ENCODE results near the gene REXO4. TPM values are rescaled to one million over a fixed set of nuclear protein-coding genes. Genes with fewer than 3 reads are reported as not detected.

The REXO4 gene
- total and polyA plus RNA-seq, 4 donors = 7.4 to 12.1 (median 9.1) TPM

GRCh38 chr9:133461975-133462374, 44.2 kb upstream of the REXO4 start:
- H3K4me1 ChIP-seq (ENCODE audit: control insufficient read depth in 4 of 4, insufficient read depth in 4 of 4, low read length in 3 of 4) = peaks cover 7 to 29% (median 21%) of the 10 kb centered on the region in 4 donors

More at GRCh38 chr9:133461975-133462374, 44.2 kb upstream of the REXO4 start:
- no peaks in the 10 kb centered on the region for H3K9me3 ChIP-seq (ENCODE audit: control insufficient read depth in 4 of 4, low read length in 3 of 4)
- H3K27me3 ChIP-seq (ENCODE audit: control insufficient read depth in 4 of 4, insufficient read depth in 4 of 4, low read length in 3 of 4) = no peaks in the 10 kb centered on the region
- no peak for DNase-seq (ENCODE audit: low spot score)
- H3K36me3 ChIP-seq (ENCODE audit: control insufficient read depth in 4 of 4, insufficient read depth in 3 of 4, low read depth in 1 of 4, low read length in 3 of 4) = peaks cover 2 to 12% (median 9%) of the 10 kb centered on the region in 4 donors
- no peak for TF ChIP-seq EGR1 (IDR thresholded peaks at IDR 0.05; ENCODE audit: low read depth in 2 of 2)
- no peak for TF ChIP-seq CTCF (IDR thresholded peaks at IDR 0.05; ENCODE audit: low read depth, low read length, missing input control)
- no peak for TF ChIP-seq SP1 (IDR thresholded peaks at IDR 0.05)
- TF ChIP-seq YY1 (IDR thresholded peaks at IDR 0.05) = no peak
- TF ChIP-seq ZBTB33 (IDR thresholded peaks at IDR 0.05) = no peak
- TF ChIP-seq FOXA1 (IDR thresholded peaks at IDR 0.05) = no peak
- no peak for TF ChIP-seq RXRA (IDR thresholded peaks at IDR 0.05)
- TF ChIP-seq MAX (IDR thresholded peaks at IDR 0.05) = no peak
- no peak for TF ChIP-seq HNF4G (IDR thresholded peaks at IDR 0.05)
- no peak for TF ChIP-seq FOXA2 (IDR thresholded peaks at IDR 0.05)
- no peak for TF ChIP-seq ATF3 (IDR thresholded peaks at IDR 0.05)
- no peak for TF ChIP-seq GABPA (IDR thresholded peaks at IDR 0.05 in 1 of 2, conservative IDR thresholded peaks at IDR 0.05 in 1 of 2)
- TF ChIP-seq JUND (IDR thresholded peaks at IDR 0.05) = no peak
- TF ChIP-seq NR2F2 (IDR thresholded peaks at IDR 0.05) = no peak
- no peak for TF ChIP-seq RAD21 (IDR thresholded peaks at IDR 0.05)
- TF ChIP-seq HNF4A (conservative IDR thresholded peaks at IDR 0.05) = no peak
- TF ChIP-seq REST (IDR thresholded peaks at IDR 0.05) = no peak
- no peak for TF ChIP-seq TAF1 (conservative IDR thresholded peaks at IDR 0.05)
- 44% methylated on average over 4 of the region's 4 CpGs for WGBS
- H3K4me3 ChIP-seq (ENCODE audit: low read depth in 1 of 3, low read length in 3 of 3) = no peak overlapping the region
- H3K9ac ChIP-seq (ENCODE audit: low read depth in 1 of 2, low read length in 2 of 2) = no peak overlapping the region
- H3K27ac ChIP-seq (ENCODE audit: low read depth in 1 of 2, low read length in 2 of 2) = no peak overlapping the region
